ENCODE data around the gene GPR17. TPM values are rescaled to one million over a fixed set of nuclear protein-coding genes. Genes with fewer than 3 reads are reported as not detected.

Gene GPR17
- total RNA-seq, 1 donor from 2014 or later, result not detected

GRCh38 chr2:127661072-127661649 is 15.2 kb downstream of the GPR17 start:
- no peak overlapping the region for H3K27ac ChIP-seq
- no peak overlapping the region for H3K4me3 ChIP-seq
- H3K9me3 Mint-ChIP-seq, result no peaks in the 10 kb centered on the region
- H4K20me1 ChIP-seq (ENCODE audit: low read depth), result no peaks in the 10 kb centered on the region
- peaks cover 5% of the 10 kb centered on the region for H3K4me1 ChIP-seq
- H3K4me1 Mint-ChIP-seq, result peaks cover 14% of the 10 kb centered on the region
- no peaks in the 10 kb centered on the region for H3K9me3 ChIP-seq (ENCODE audit: low read depth)
- no peak overlapping the region for H3K9ac ChIP-seq
- no peaks in the 10 kb centered on the region for H3F3A ChIP-seq (ENCODE audit: low read depth)
- peak overlapping the region; percentile 66 for H3K27ac Mint-ChIP-seq
- H3K79me2 ChIP-seq (ENCODE audit: low read depth), result no peaks in the 10 kb centered on the region
- no peaks in the 10 kb centered on the region for H3K36me3 Mint-ChIP-seq
- H3K4me3 Mint-ChIP-seq, result no peak overlapping the region
- H3K36me3 ChIP-seq, result no peaks in the 10 kb centered on the region
- H3K27me3 Mint-ChIP-seq (ENCODE audit: insufficient read depth, low read depth), result peaks cover 22% of the 10 kb centered on the region
- peaks cover 36% of the 10 kb centered on the region for H3K27me3 ChIP-seq
- TF ChIP-seq EZH2 (IDR thresholded peaks at IDR 0.05) (no peak), EZH2phosphoT487 (IDR thresholded peaks at IDR 0.05) (no peak), CTCF (IDR thresholded peaks at IDR 0.05) (no peak)
- no peak for DNase-seq (ENCODE audit: low spot score)
- H3K4me2 ChIP-seq, result no peak overlapping the region
- no peak overlapping the region for H2AFZ ChIP-seq (replicated peaks)

- Histone ChIP-seq H4K20me1 (ENCODE audit: low read depth) (no peaks in the 10 kb centered on the region), H3K27me3 (peaks cover 44% of the 10 kb centered on the region), H3K4me1 (peaks cover 7% of the 10 kb centered on the region), H3K27ac (no peak overlapping the region), H3K79me2 (ENCODE audit: low read depth) (no peaks in the 10 kb centered on the region), H3K4me2 (no peak overlapping the region), H3K36me3 (no peaks in the 10 kb centered on the region), H3F3A (ENCODE audit: low read depth) (no peaks in the 10 kb centered on the region), H3K4me3 (no peak overlapping the region), H2AFZ (replicated peaks) (no peak overlapping the region), H3K9ac (no peak overlapping the region), H3K9me3 (ENCODE audit: low read depth) (no peaks in the 10 kb centered on the region)
- DNase-seq (ENCODE audit: low spot score), result no peak
- Mint-ChIP-seq H3K36me3 (no peaks in the 10 kb centered on the region), H3K27ac (no peak overlapping the region), H3K4me3 (no peak overlapping the region), H3K9me3 (peaks cover 4% of the 10 kb centered on the region), H3K27me3 (ENCODE audit: insufficient read depth, low read depth) (peaks cover 22% of the 10 kb centered on the region), H3K4me1 (peaks cover 13% of the 10 kb centered on the region)
- TF ChIP-seq EZH2 (IDR thresholded peaks at IDR 0.05), result no peak
- no peak for TF ChIP-seq CTCF (IDR thresholded peaks at IDR 0.05)
- no peak for TF ChIP-seq EZH2phosphoT487 (IDR thresholded peaks at IDR 0.05)
Observed at GRCh38 chr2:127661949-127662510, 16.1 kb downstream of the GPR17 start.

GRCh38 chr2:127662937-127663565 is 17.1 kb downstream of the GPR17 start:
- Mint-ChIP-seq H3K9me3 (peaks cover 10% of the 10 kb centered on the region), H3K4me1 (peaks cover 13% of the 10 kb centered on the region), H3K27ac (no peak overlapping the region), H3K4me3 (no peak overlapping the region), H3K36me3 (no peaks in the 10 kb centered on the region), H3K27me3 (ENCODE audit: insufficient read depth, low read depth) (peaks cover 22% of the 10 kb centered on the region)
- no peaks in the 10 kb centered on the region for H3K9me3 ChIP-seq (ENCODE audit: low read depth)
- no peak overlapping the region for H2AFZ ChIP-seq (replicated peaks)
- H3K4me2 ChIP-seq, result no peak overlapping the region
- H3K4me1 ChIP-seq, result peaks cover 8% of the 10 kb centered on the region
- H4K20me1 ChIP-seq (ENCODE audit: low read depth), result no peaks in the 10 kb centered on the region
- H3K36me3 ChIP-seq, result no peaks in the 10 kb centered on the region
- peaks cover 53% of the 10 kb centered on the region for H3K27me3 ChIP-seq
- H3K79me2 ChIP-seq (ENCODE audit: low read depth), result no peaks in the 10 kb centered on the region
- TF ChIP-seq EZH2 (IDR thresholded peaks at IDR 0.05) (no peak), EZH2phosphoT487 (IDR thresholded peaks at IDR 0.05) (no peak), CTCF (IDR thresholded peaks at IDR 0.05) (no peak)
- no peak overlapping the region for H3K27ac ChIP-seq
- H3K9ac ChIP-seq, result no peak overlapping the region
- no peak for DNase-seq (ENCODE audit: low spot score)
- H3F3A ChIP-seq (ENCODE audit: low read depth), result no peaks in the 10 kb centered on the region
- no peak overlapping the region for H3K4me3 ChIP-seq
